NCI-H526 treated with DMSO at 0.1 percent for 48 hours (cell line): ENCODE measurements around the gene PLN.

Experiments
- DNase-seq: peaks from one replicate; lab custom pipeline; 2025; lab: John Stamatoyannopoulos, UW

PLN gene

GRCh38 chr6:118537574-118537973, 10.5 kb upstream of the PLN start:
- no peak for DNase-seq

GRCh38 chr6:118542184-118542952, 5.7 kb upstream of the PLN start:
- DNase-seq = no peak

GRCh38 chr6:118544105-118544504, 4.0 kb upstream of the PLN start:
- DNase-seq = no peak

GRCh38 chr6:118546164-118546879, 1.8 kb upstream of the PLN start:
- DNase-seq = no peak

GRCh38 chr6:118546880-118547218, 1.2 kb upstream of the PLN start:
- no peak for DNase-seq

- peak; percentile 61 for DNase-seq
These were observed 517 bp downstream of the PLN start for GRCh38 chr6:118548613-118549012.

- peak; percentile 50 for DNase-seq
These were observed 3.3 kb downstream of the PLN start for GRCh38 chr6:118551063-118552053.

- no peak for DNase-seq
These were observed 5.0 kb downstream of the PLN start for GRCh38 chr6:118553132-118553531.

- no peak for DNase-seq
These were observed 6.6 kb downstream of the PLN start for GRCh38 chr6:118554698-118555097.

GRCh38 chr6:118558464-118559217, 10.5 kb downstream of the PLN start:
- DNase-seq = no peak

- no peak for DNase-seq
These were observed 11.6 kb downstream of the PLN start for GRCh38 chr6:118559659-118560058.

- DNase-seq = no peak
These were observed 14.2 kb downstream of the PLN start for GRCh38 chr6:118562248-118562647.

GRCh38 chr6:118562959-118563358, 14.9 kb downstream of the PLN start:
- no peak for DNase-seq

GRCh38 chr6:118565311-118565960, 17.3 kb downstream of the PLN start:
- peak; percentile 48 for DNase-seq

GRCh38 chr6:118567974-118568373, 19.9 kb downstream of the PLN start:
- no peak for DNase-seq

- no peak for DNase-seq
These were observed 21.4 kb downstream of the PLN start for GRCh38 chr6:118569498-118569897.

- no peak for DNase-seq
These were observed 23.0 kb downstream of the PLN start for GRCh38 chr6:118571121-118571520.

GRCh38 chr6:118574051-118574865, 26.2 kb downstream of the PLN start:
- no peak for DNase-seq

- no peak for DNase-seq
These were observed 29.9 kb downstream of the PLN start for GRCh38 chr6:118577972-118578371.

- DNase-seq = no peak
These were observed 30.5 kb downstream of the PLN start for GRCh38 chr6:118578617-118579016.
